ENCODE data around the gene NRIP1. TPM values are rescaled to one million over a fixed set of nuclear protein-coding genes. Genes with fewer than 3 reads are reported as not detected.

NRIP1 gene
- total RNA-seq, 1 donor from 2014 or later = 104 TPM

- TF ChIP-seq, protein P1, sequence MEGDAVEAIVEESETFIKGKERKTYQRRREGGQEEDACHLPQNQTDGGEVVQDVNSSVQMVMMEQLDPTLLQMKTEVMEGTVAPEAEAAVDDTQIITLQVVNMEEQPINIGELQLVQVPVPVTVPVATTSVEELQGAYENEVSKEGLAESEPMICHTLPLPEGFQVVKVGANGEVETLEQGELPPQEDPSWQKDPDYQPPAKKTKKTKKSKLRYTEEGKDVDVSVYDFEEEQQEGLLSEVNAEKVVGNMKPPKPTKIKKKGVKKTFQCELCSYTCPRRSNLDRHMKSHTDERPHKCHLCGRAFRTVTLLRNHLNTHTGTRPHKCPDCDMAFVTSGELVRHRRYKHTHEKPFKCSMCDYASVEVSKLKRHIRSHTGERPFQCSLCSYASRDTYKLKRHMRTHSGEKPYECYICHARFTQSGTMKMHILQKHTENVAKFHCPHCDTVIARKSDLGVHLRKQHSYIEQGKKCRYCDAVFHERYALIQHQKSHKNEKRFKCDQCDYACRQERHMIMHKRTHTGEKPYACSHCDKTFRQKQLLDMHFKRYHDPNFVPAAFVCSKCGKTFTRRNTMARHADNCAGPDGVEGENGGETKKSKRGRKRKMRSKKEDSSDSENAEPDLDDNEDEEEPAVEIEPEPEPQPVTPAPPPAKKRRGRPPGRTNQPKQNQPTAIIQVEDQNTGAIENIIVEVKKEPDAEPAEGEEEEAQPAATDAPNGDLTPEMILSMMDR (IDR thresholded peaks at IDR 0.05; ENCODE audit: unreplicated experiment) = no peak
- Mint-ChIP-seq H3K27ac (no peak overlapping the region), H3K9me3 (peaks cover 20% of the 10 kb centered on the region), H3K27me3 (ENCODE audit: low read depth) (no peaks in the 10 kb centered on the region), H3K4me1 (peaks cover 36% of the 10 kb centered on the region), H3K4me3 (no peak overlapping the region), H3K36me3 (peaks cover 10% of the 10 kb centered on the region)
- DNase-seq (ENCODE audit: low spot score in 2 of 2, unreplicated experiment in 2 of 2) = no peak
These were observed 146.3 kb downstream of the NRIP1 start for GRCh38 chr21:14918527-14918926.

GRCh38 chr21:14917762-14918161 is 147.0 kb downstream of the NRIP1 start:
- no peak for DNase-seq (ENCODE audit: low spot score in 2 of 2, unreplicated experiment in 2 of 2)
- Mint-ChIP-seq H3K36me3 (peaks cover 9% of the 10 kb centered on the region), H3K4me1 (peaks cover 41% of the 10 kb centered on the region), H3K27me3 (ENCODE audit: low read depth) (no peaks in the 10 kb centered on the region), H3K4me3 (no peak overlapping the region), H3K9me3 (peaks cover 19% of the 10 kb centered on the region), H3K27ac (peak overlapping the region; percentile 97)
- TF ChIP-seq, protein P1 (IDR thresholded peaks at IDR 0.05; ENCODE audit: unreplicated experiment) = no peak

DNA sequence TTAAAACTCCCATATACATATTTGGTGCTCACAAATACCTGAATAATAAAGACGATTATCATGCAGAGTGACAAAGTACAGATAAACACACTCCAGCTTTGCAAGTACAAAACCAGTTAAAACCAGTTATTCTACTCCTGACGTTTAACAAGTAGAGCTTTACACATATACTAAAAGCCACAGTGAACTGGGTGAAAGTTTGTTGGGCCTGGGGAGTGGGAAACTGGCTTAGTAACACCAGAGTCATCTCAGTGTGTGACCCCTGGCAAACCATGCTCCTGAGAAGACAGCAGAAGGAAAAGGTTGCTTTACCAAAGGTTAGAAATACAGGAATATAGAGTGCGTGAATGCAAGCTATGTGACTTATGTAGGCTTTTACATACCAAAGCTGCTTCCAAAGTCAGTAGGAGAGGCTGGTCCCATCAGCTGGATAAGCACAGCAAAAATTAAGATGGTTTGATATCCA is 148.1 kb downstream of the NRIP1 start:
- peaks cover 3% of the 10 kb centered on the region for H3K36me3 Mint-ChIP-seq
- H3K27me3 Mint-ChIP-seq (ENCODE audit: low read depth) = no peaks in the 10 kb centered on the region
- peaks cover 41% of the 10 kb centered on the region for H3K4me1 Mint-ChIP-seq
- H3K27ac Mint-ChIP-seq = peak overlapping the region; percentile 97
- TF ChIP-seq, protein P1 (IDR thresholded peaks at IDR 0.05; ENCODE audit: unreplicated experiment) = no peak
- no peak overlapping the region for H3K4me3 Mint-ChIP-seq
- H3K9me3 Mint-ChIP-seq = peaks cover 11% of the 10 kb centered on the region
- no peak for DNase-seq (ENCODE audit: low spot score in 2 of 2, unreplicated experiment in 2 of 2)

GRCh38 chr21:14913638-14914037 is 151.2 kb downstream of the NRIP1 start:
- TF ChIP-seq, protein P1 (IDR thresholded peaks at IDR 0.05; ENCODE audit: unreplicated experiment) = no peak
- H3K27me3 Mint-ChIP-seq (ENCODE audit: low read depth) = no peaks in the 10 kb centered on the region
- H3K27ac Mint-ChIP-seq = peak overlapping the region; percentile 33
- H3K9me3 Mint-ChIP-seq = peaks cover 10% of the 10 kb centered on the region
- H3K4me3 Mint-ChIP-seq = no peak overlapping the region
- H3K36me3 Mint-ChIP-seq = peaks cover under 1% of the 10 kb centered on the region
- DNase-seq (ENCODE audit: low spot score in 2 of 2, unreplicated experiment in 2 of 2) = no peak
- H3K4me1 Mint-ChIP-seq = peaks cover 41% of the 10 kb centered on the region

- Mint-ChIP-seq H3K4me3 (no peak overlapping the region), H3K36me3 (peaks cover 4% of the 10 kb centered on the region), H3K9me3 (peaks cover 28% of the 10 kb centered on the region), H3K4me1 (peaks cover 22% of the 10 kb centered on the region), H3K27ac (no peak overlapping the region), H3K27me3 (ENCODE audit: low read depth) (no peaks in the 10 kb centered on the region)
- DNase-seq (ENCODE audit: low spot score in 2 of 2, unreplicated experiment in 2 of 2) = no peak
- TF ChIP-seq, protein P1 (IDR thresholded peaks at IDR 0.05; ENCODE audit: unreplicated experiment) = no peak
These were observed 153.4 kb downstream of the NRIP1 start for GRCh38 chr21:14911351-14911750.

All from mesothelial cell of epicardium (in vitro differentiated cells).